Fibroblast of skin of scalp (primary cell): ENCODE measurements around the gene TEAD1.

Source experiments
- DNase-seq: peaks from one replicate; pipeline ENCODE4 v3.0.0-alpha.2; 2013

TEAD1 gene

DNA sequence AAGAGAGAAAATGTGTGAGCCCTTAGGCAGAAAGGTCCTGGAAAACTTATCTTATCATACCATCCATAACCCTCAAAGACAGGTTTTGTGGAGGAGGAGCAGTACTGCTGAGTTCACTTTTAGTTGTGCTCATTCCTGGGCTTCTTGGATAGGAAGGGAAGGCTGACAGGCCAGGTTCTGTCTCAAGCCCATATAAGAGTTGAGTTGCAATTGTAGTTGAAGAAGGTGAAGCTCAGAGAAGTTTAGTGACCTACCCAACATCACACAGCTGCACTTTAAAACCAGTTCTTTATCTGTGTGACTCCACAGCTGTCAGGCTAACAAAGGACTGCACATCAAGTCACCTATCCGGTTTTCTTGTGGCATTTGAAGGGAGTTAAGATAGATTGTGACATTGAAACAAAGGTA lies 13.0 kb downstream of the TEAD1 start:
- DNase-seq, result no peak

DNA sequence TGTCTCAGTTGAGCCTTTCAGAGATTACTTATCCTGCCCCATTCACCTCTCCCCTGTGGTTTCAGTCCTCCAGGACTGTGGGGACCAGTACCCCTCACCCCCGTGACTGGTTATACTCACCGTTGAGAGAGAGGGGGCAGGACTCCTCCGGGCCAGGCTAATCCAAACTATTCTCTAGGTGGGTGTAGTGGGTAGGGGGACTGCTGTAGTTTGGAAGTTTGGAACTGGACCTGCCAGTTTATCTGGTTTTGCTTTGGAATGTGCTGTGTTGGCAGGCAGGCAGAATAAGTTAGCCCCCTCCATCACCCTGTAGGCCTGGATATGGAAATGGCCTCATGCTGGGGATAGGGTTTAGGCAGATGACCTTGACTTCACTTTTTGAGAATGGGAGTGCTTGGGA lies 13.5 kb downstream of the TEAD1 start:
- no peak for DNase-seq

DNA sequence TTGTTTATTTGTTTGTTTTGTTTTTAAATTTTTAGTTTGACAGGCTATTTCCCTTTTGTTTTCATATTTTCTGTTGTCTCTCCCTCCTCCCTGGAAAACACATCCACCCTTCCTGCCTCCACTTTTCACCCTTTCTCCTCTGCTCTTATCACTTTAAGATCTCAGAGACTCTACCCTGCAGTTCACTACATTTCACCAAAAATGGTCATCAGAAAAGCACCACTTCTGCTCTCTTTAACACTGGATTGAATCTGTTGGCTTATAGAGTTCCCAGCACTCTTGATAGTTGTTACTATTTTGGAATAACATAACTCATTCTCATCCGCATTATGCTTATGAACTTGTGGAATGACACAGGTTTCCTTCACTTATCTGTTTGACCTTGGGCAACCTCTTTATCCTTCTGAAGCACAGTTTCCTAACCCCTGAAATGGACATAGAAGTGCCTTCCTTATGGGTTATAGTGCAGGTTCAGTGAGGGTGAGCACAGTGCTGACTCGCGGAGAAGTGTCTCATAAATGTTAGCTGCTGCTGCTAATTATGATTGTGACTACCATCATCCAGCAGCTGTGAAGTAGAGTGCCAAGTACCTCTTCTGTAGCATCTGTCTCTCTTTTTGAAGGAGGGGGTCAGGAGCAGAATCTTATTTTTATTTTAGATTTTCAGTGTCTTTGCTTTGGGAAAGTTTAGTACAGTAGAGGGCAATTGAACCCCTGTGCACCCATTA lies 15.0 kb downstream of the TEAD1 start:
- DNase-seq, result no peak

DNA sequence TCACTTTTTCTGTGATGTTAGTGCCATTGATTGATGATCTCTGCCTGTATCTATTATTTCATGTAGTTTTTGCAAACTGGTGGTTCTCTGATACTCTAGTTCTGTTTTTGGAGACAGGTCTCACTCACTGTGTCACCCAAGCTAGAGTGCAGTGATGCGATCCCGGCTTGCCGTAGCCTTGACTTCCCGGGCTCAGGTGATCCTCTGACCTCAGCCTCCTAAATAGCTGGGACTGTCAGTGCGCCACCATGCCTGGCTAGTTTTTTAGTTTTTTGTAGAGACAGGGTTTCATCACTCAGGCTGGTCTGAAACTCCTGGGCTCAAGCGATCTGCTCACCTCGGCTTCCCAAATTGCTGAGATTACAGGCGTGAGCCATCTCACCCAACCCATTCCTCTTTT lies 16.4 kb downstream of the TEAD1 start:
- DNase-seq, result no peak

DNA sequence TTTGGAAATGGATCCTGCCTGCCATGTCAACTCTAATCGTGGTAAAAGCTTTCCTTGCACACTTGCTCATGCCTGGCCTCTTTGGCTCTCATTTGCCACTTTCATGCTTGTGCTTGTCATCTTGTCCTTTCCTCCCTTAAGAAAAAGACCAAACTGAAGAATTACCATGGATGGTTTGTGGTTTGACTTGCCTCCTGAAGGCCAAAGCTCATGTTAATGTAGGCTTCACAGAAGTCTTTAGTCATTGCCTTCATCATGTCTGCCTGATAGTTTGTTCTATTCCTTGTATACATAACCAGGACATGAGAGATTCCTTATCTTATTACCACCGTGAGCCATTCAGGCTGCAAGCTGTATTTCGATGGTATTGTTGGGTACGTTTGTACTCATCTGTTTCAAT lies 17.3 kb downstream of the TEAD1 start:
- no peak for DNase-seq

DNA sequence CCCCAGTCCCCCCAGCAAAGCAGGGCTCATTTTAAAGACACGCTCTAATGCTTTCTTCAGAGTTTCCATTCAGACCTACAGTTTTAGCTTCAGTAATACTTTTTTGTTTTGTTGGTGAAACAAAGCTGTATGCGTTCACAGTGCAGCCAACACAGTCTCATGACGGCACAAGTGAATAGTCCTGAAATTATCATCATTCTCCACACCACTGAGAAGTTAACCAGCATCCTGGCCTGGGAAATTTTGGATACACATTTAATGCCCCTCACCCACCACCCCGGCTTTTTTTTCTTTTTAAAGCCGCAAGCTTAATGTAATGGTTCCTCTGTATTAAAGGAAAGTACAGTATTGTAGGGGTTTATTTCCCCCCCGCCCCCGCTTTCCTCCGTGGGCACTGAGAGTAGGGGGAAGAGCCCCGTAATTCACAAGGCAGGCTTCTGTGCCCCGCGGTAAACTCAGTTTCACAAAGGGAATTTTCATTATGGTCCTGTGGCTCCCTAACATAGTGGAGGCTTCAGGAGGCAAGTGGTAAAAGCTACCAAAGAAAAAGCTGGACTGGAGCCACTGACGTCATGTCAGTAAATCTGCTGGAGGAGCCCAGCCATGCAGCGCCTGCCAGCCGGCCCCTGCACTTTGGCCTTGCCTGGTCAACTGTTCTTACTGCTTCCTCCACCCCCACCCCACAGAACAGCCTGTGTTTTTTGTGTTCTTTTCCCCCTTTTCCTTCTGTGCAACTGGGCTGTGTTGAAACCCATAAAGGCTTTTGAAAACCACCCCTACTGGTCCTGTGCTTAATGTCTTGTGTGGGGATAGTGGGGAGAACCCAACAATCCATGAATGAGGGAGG lies 18.2 kb downstream of the TEAD1 start:
- peak; percentile 81 for DNase-seq

DNA sequence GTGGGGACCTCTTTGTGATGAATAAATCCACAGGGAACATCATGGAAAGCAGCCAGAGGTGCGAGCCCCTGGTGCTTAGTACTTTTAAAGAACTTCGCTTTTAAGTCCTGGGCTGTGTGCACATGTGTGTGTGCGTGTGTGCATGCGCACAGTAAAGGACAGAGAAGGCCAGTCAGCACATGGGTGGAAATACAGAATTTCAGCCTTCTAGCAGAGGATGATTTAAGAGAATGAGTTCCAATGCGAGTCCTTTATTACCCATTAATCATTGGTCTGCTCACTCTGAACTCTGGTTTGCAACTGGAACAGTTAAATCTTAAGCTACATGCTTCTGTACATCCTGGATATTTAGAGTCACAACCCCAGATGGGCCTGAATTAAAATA lies 18.9 kb downstream of the TEAD1 start:
- no peak for DNase-seq

DNA sequence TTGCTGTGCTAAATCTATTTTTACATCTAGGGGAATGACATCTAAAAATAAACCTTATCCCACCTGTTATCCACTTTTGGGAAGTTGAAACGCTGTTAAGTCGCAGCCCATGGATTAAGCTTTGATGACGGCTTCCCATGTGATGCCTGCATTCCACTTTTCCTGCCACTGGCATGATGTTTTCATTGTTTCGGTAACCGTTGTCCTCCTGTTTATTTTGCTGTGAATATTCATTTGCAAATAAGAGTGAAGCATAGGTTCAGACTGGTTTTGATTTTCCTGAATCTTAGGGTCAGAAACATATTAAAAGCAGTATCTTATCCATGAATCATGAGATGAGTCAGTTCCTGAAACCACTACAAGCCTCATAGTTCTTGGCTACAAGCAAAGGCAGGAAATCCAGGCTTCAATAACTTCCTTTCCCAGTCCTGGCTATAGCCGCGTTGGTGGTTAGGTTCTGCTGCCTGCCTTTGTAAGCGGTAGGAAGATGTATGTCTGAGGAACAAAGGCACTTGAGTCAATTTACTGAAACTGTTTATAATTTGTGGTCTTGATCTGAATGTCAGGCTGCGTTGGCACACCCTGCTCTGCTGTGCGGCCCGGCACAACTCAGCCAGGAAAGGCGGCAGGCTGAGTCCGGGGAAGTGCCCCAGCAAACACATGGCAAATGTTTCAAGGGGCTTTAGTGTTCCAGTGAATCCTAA lies 19.4 kb downstream of the TEAD1 start:
- peak; percentile 95 for DNase-seq

DNA sequence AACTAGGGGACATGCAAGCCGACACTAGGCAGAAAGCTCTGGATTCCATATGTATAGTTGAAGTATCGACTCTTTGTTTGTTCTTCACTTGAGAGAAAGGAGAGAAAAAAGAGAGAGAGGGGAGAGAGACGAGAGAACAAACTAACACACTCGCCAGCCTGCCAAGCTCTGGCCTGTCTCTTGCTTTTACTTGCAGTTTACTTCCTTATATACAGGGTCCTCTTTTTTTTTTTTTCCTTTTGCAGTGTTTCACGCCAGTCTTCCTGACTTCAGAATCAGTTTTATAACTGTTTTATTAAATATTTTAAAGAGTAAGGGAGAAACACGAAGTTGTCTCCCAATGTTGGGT lies 19.9 kb downstream of the TEAD1 start:
- DNase-seq, result no peak

DNA sequence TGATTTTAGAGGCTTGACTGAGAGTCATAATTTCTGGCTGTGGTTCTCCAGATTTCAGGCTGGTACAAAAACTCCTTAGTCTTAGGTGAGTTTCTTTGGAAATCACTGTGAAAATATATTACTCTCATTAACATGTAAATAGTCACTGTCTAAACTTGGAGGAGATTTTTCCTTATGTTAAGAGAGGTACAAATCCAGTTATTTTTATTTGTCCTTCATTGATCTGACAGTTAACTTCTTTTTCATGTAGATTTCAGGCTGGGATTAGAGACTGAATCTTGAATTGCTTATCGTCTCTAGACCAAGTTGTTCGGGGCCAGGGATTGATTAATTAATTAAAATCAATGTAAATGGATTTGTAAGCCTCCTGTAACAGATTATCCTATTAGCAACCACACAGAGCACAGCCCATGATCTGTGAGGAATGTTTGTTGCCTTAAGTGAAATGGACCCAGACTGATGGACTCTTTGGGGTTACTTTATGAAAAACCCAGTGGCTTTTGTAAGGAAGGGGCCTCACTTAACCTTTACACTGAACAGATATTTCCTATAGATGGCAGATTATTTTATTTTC lies 21.1 kb downstream of the TEAD1 start:
- DNase-seq, result no peak

DNA sequence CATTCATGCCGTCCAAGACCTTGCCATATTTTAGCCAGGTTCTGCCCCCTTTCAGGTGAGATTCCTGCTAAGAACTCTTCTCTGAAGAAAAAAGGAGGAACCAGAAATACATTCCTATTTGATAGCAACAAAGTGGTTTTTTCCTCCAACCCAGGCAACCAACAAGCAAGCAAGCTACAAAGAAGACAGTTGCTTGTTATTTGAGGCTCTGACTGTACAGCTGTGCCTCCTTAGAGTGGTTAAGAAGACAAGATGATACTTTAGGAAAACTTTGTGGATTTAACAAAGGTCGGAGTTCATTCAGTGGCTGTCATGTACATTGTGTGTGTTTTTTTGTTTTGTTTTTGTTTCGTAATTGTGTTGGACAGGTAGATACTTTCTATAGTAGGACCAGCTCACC lies 21.7 kb downstream of the TEAD1 start:
- no peak for DNase-seq

DNA sequence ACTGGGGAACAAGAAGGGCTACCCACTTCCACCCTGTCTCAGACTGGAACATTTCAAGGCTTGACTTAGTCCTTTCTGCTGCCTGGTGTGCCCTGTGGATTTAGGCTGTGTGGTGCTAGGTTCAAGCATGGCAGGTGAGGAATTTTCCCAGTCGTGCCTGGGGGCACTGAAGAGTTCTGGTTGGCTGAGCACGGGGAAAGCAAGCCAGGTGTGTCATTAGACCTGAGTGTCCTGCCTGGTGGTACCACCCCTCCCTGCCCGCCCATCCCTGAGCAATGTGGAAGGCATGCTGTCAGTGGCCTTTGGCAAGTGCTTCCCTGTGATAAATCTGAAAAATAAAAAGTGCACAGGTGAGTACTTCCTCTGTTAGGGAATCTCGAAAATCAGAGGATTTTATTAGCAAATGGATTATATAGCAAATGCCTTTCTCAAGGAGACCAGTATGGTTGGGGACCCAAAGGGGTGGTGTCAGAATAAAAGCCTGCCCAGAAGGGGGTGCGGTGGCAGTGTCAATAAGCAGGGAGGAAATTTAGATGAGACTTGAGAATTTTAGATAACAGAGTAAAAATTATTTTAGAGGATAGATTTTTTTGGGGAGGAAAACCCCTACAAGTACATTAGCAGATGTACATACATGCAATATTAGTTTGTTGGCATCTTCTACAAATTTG lies 22.8 kb downstream of the TEAD1 start:
- no peak for DNase-seq

DNA sequence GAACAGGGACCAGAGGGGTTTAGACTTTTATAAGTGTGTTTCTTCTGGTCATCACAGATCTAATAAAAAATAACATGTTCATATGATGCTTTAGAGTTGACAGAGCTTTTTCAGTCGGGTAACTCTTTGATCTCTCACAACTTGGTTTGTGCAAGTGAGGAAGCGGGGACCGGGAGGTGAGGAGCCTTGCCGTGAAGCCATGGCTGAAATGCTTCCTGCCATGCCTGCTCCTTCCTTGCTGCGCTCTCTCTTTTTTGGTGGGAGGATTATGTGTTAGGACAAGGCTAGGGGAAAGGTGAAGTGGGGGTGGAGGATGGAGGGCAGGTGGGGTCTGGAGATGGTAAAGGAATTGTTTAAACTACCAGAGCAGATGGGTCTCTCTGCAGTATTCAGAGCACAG lies 23.8 kb downstream of the TEAD1 start:
- no peak for DNase-seq

DNA sequence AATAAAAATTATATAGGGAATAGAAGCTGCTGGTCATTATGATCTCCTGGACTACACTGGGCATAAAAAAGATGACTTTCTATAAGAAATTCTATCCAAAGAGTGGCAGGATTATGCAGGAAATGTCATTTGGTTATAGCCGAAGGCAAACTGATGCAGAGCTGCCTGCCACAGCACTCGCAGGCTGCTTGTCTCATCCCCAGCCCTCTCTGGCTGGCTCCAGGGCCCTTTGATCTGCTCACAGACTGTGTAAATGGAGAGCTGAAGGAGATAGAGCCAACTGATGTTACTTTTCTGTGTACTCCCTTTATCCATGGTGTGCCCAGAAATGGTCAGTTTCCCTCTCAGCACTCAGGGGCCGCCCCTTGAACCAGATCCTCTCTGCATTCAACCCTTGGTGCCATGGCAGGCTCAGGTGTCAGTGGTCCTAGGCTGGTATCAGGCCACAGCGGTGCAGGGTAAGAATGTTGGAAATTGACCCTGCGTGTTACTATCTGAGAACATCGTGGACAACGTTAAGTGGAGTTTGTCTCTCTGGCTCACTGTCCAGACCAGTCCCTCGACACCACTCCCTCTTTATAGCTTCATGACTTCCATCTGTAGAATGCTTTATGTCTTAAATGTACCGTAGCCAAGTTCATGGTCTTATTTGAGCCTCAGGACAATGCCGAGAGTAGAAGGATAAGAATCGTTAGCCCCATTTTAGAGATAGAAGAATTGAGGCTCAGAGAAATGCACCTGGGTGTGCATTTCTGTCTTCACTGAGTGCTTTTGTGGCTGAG lies 27.8 kb downstream of the TEAD1 start:
- no peak for DNase-seq

DNA sequence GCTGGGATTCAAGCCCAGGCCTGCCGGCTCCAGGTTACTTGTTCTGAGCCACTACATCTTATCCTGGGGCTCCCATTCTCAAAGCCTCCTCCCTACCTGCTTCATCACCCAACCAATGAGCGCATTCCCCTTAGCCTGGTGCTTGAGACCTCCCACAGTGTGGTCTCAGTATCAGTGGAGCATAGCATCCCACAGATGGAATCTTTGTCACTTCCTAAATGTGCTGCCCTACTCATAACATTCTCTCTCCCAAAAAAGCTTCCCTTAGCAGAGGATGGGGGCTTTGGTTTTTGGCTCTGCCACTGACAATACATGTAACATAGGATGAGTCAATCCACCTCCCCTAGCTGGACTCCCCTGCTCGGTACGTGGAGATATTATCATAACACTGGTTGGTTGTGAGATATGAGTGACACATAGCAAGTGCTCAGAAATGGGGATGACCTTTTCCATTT lies 28.8 kb downstream of the TEAD1 start:
- no peak for DNase-seq

DNA sequence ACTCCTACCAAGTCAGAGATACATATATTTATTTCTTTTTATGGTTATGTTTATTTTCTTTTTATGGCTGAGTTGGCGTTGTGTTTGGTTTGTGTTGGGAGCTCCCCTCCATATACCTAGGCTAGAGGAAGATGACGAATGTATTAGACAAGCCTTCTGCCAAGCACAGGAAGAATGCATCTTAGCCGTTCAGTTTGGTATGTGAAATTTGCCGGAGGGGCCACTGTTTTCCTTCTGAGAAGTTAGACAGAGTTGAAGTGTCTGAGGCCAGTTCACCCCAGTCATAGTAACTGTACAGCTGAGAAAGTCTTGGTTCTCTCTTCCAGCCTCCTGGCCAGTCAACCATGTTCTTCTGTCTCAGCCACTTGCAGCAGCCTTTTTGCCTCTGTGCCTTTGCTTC lies 29.8 kb downstream of the TEAD1 start:
- peak; percentile 73 for DNase-seq

DNA sequence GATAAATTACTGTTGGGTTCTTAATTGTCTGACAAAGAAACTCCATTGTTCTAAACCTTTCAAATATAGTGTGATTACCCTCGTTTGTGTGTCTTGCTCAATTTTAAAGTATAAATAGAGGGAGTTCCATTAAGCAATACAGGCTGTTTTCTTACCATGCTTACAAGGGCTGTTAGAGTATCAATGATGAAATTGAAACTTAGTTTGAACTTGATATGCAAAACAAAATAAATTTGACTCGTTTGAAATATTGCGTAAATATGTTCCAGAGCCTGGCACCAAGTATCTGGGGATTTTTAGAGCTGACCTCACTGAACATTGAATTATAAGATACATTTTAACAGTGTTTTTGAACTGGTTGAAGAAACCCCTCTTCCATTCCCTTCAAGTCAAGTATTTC lies 31.7 kb downstream of the TEAD1 start:
- DNase-seq, result no peak

DNA sequence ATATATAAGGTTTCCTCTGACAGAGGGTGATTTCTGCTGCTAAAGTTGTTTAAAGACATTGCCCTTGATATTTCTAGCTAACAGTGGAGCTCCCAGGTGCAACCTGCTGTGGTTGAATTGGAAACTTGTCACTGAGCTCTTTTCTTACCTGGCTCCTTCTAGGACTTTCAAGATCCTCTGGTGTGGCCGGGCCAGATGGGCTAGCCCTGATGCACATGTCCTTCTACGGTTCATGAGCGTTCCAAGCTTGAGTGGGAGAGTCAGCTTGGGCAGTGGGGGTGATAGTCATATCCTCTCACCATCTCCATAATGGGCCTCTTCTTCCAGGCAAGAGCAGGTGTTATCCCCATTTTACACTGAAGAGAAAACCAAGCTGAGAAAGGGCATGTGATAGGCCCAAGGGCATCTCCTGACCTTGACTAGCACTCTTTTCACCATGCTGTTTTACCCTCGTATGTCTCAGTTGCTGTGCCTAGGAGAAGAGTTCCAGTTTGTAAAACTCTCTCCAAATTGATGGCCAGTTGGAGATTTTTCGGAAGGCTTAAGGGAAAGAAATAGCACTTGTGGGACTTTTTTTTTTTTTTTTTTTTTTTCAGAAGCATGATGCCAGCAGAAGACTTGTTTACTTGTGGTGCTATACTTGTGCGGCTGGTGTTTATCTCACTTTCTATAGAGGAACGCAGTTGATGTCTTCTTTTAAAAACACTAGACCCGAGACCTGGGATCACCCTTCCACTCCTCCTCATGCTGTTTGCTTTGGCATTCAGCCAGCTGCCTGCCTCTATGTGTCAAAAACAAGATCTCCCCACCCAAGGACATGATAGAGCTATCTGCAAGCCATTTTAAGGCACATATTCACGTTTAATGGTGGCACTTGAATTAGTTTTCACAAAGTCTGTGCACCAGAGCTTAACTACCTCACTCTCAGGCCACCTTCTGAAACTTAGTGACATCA lies 32.6 kb downstream of the TEAD1 start:
- no peak for DNase-seq

DNA sequence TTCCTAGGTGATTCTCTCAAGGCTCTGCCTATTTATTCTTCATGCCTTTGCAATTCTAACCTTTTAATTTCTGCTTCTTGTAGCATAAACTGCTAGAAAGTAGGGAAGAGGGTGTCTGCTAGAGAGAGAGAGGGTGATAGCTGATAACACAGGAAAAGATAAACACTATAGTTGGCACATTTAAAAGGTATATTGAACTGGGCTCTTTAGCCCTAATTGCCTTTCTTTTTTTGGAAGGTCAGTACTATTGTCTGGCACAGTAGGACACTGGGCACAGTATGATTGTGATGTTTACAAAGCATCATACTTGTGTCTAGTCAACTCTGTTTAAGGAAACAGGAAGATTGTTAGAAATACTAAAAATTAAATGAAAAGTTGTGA lies 33.3 kb downstream of the TEAD1 start:
- no peak for DNase-seq

DNA sequence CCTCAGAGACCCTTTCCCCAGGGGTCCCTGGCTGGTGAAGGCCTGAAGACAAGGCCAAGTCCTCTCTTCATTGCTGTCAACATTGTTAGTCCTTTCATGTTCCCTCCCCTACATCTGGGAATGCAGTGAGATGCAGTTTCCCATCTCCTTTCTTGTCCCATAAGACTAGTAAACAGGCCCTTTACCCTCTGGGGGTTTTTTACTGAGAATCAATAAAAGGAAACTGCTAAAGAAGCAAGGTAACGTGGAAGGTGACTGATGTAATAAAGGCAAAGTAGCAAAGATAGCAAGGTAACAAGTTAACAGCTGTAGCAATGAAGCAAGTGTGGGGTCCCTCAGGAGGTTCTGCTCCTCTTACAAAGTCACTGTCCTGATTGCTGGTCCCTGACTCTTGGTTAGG lies 37.3 kb downstream of the TEAD1 start:
- no peak for DNase-seq

DNA sequence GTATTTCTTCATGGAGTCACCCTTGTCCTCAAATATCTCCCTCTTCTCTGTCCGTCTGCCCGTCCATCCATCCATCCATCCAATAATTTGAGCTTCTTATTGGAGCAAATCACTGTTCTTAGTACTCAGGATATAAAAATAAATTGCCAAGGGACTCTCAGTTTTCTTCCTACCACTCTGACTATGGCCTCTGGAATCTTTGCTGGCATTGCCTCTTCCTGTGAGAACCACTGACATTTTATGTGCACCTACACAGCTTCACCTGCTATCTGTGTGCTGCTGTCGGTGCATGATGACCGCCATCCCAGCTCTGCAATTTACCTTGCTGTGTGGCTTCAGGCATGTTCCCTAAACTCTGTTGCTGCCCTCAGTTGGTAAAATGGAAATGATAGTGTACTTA lies 37.9 kb downstream of the TEAD1 start:
- no peak for DNase-seq
